HepG2 (cell line): ENCODE results near the gene CLDN18. TPM values are rescaled to one million over a fixed set of nuclear protein-coding genes. Genes with fewer than 3 reads are reported as not detected.

Experiments
- ATAC-seq: fragments of 200-7000 bp; cut with Tn5 transposase; 3 replicates; pipeline ENCODE4 v1.9.1; 2020; ENCODE audit warnings: mild to moderate bottlenecking, moderate library complexity
- BruUV-seq: library from RNA; stranded (reverse); fragments of 400-500 nt; replicated peaks from 2 replicates; lab custom pipeline; 2021; lab: Mats Ljungman, UMichigan
- CTCF ChIA-PET: fragments of 300-600 bp; formaldehyde crosslinking; extraction: SDS; loops from one replicate; lab custom pipeline; 2021; ENCODE audit warnings: low total read pairs, inconsistent platforms, low intra/inter-chr PET ratio; lab: Yijun Ruan, JAX
- POLR2A ChIA-PET: fragments of 350-600 bp; sonication (Branson Sonifier 250); formaldehyde crosslinking; loops from one replicate; lab custom pipeline; 2020; ENCODE audit warnings: antibody characterized with exemption, inconsistent platforms; lab: Yijun Ruan, JAX
- DNase-seq: peaks from one replicate; pipeline ENCODE4 v3.0.0-alpha.2; 2015; ENCODE audit warnings: low spot score
- FAIRE-seq: peaks from 3 replicates; lab custom pipeline; 2011; peaks lifted over from hg19 to GRCh38; lab: Jason Lieb, UNC
- H2AFZ ChIP-seq: one replicate; pipeline ENCODE4 v1.6.1; 2011; ENCODE audit warnings: low read length, inconsistent platforms
- H3K27ac ChIP-seq: fragments of 300-600 bp; 3 replicates; pipeline ENCODE4 v1.8.0; 2011; ENCODE audit warnings: mixed run types, mild to moderate bottlenecking, mixed read lengths, low read length, inconsistent platforms; ENCODE audit not compliant: insufficient read depth; ENCODE audit errors: extremely low read length
- H3K27me3 ChIP-seq, 2 experiments: fragments of 200-600 bp in 1 of 2; 2 replicates in 1 of 2; 3 replicates in 1 of 2; pipeline versions ENCODE4 v1.6.0 to v1.8.0; 2011; ENCODE audit warnings: low read length in 2 of 2, mild to moderate bottlenecking in 2 of 2, moderate library complexity in 2 of 2, inconsistent platforms in 1 of 2; ENCODE audit not compliant: insufficient read depth in 2 of 2, control insufficient read depth in 1 of 2
- H3K36me3 ChIP-seq, 2 experiments: fragments of 200-600 bp in 1 of 2; replicated peaks in 1 of 2; 2 replicates in 1 of 2; 3 replicates in 1 of 2; pipeline versions ENCODE4 v1.5.1 to v1.8.0; 2011; ENCODE audit warnings: low read length in 2 of 2, inconsistent platforms in 1 of 2; ENCODE audit not compliant: insufficient read depth in 2 of 2, control insufficient read depth in 1 of 2
- H3K4me1 ChIP-seq: 2 replicates; pipeline ENCODE4 v1.5.1; 2012; ENCODE audit warnings: low read length, inconsistent platforms; ENCODE audit not compliant: insufficient read depth
- H3K4me2 ChIP-seq: 2 replicates; pipeline ENCODE4 v1.6.0; 2011; ENCODE audit warnings: low read depth, low read length, inconsistent platforms
- H3K4me3 ChIP-seq, 3 experiments: fragments of 200-600 bp in 1 of 3; sonication (generic), shearing (Covaris generic) in 1 of 3; replicated peaks in 1 of 3; 2 replicates each; pipeline ENCODE4 v1.5.1; 2011 to 2016; ENCODE audit warnings: low read length in 3 of 3, inconsistent platforms in 2 of 3, low read depth in 2 of 3, mild to moderate bottlenecking in 2 of 3, control low read depth in 1 of 3, mixed read lengths in 1 of 3; ENCODE audit not compliant: insufficient read depth in 1 of 3
- H3K79me2 ChIP-seq: one replicate; pipeline ENCODE4 v1.6.1; 2011; ENCODE audit warnings: low read length, inconsistent platforms; ENCODE audit not compliant: insufficient read depth
- H3K9ac ChIP-seq: 2 replicates; pipeline ENCODE4 v1.6.0; 2011; ENCODE audit warnings: mild to moderate bottlenecking, low read depth, low read length, inconsistent platforms; ENCODE audit not compliant: insufficient read depth
- H3K9me3 ChIP-seq: 2 replicates; pipeline ENCODE4 v1.5.1; 2012; ENCODE audit warnings: mild to moderate bottlenecking, low read length
- H4K20me1 ChIP-seq: 2 replicates; pipeline ENCODE4 v1.6.0; 2011; ENCODE audit warnings: inconsistent platforms, mild to moderate bottlenecking, low read length, moderate library complexity; ENCODE audit not compliant: insufficient read depth
- FOXO1 ChIP-seq: sonication (generic); formaldehyde crosslinking; IDR thresholded peaks from 2 replicates; pipeline ENCODE4 v1.4.0; 2020; ENCODE audit warnings: missing genetic modification reagents
- SIN3B ChIP-seq: fragments of 150-350 bp; IDR thresholded peaks from 2 replicates; pipeline ENCODE4 v1.6.1; 2014; ENCODE audit warnings: low read length
- ZNF543 ChIP-seq: sonication (generic); formaldehyde crosslinking; IDR thresholded peaks from 2 replicates; pipeline ENCODE4 v1.4.0; 2020; ENCODE audit warnings: mild to moderate bottlenecking, missing genetic modification reagents
- ZNF605 ChIP-seq: sonication (generic); formaldehyde crosslinking; IDR thresholded peaks from 2 replicates; pipeline ENCODE4 v1.8.0; 2022; ENCODE audit warnings: mild to moderate bottlenecking, missing genetic modification reagents
- WGBS: methylation state at CpG from one replicate; pipeline ENCODE4 v1.1.6; 2017; ENCODE audit warnings: low lambda C conversion rate; 5-methylcytosine and 5-hydroxymethylcytosine counted together
- in situ Hi-C: cut with HindIII; loops from 2 replicates; pipeline ENCODE4 v1.10.0; 2017; ENCODE audit warnings: low pct_unique_long_range_greater_than_20kb; ENCODE audit not compliant: extremely low pct_ligation_motif_present
- intact Hi-C: fragments of 100-400 bp; cut with micrococcal nuclease; formaldehyde crosslinking; loops from one replicate; pipeline ENCODE4 v1.10.0; 2022; ENCODE audit not compliant: unreplicated experiment
- polyA plus RNA-seq, 8 experiments: library from polyadenylated mRNA; depleted of rRNA in 3 of 8; stranded (reverse) in 7 of 8; unstranded in 1 of 8; fragments of >200 nt; fragmentation: Illumina TruSeq in 4 of 8; extraction: Trizol in 4 of 8; gene quantifications; 2 replicates each; pipeline versions ENCODE4 v1.2.1 to v1.2.3, GENCODE V29; 2011 to 2016; ENCODE audit warnings: low read depth in 4 of 8, missing spikeins in 1 of 8, mixed read lengths in 1 of 8; ENCODE audit not compliant: insufficient read depth in 1 of 8
- total RNA-seq, 5 experiments: library from RNA; depleted of rRNA; stranded (reverse); fragments of >200 nt; fragmentation: Illumina TruSeq; extraction: Trizol; gene quantifications; 2 replicates each; pipeline ENCODE4 v1.2.3, GENCODE V29; 2016; ENCODE audit warnings: low read depth in 1 of 5
- TF ChIP-seq, protein P1 (sequence below): sonication (generic); formaldehyde crosslinking; IDR thresholded peaks from 2 replicates; pipeline ENCODE4 v1.5.0; 2020; ENCODE audit warnings: mild to moderate bottlenecking, missing genetic modification reagents
- TF ChIP-seq, protein P2 (sequence below): sonication (generic); formaldehyde crosslinking; IDR thresholded peaks from 2 replicates; pipeline ENCODE4 v1.4.0; 2020; ENCODE audit warnings: missing genetic modification reagents
- TF ChIP-seq, protein P3 (sequence below): sonication (generic); formaldehyde crosslinking; IDR thresholded peaks from 2 replicates; pipeline ENCODE4 v1.4.0; 2020; ENCODE audit warnings: missing genetic modification reagents, borderline replicate concordance

The CLDN18 gene
- total and polyA plus RNA-seq, 2 of the 13 experiments (the other 11 are each of a cell fraction or from before 2014, with no cell fraction given): not detected

DNA sequence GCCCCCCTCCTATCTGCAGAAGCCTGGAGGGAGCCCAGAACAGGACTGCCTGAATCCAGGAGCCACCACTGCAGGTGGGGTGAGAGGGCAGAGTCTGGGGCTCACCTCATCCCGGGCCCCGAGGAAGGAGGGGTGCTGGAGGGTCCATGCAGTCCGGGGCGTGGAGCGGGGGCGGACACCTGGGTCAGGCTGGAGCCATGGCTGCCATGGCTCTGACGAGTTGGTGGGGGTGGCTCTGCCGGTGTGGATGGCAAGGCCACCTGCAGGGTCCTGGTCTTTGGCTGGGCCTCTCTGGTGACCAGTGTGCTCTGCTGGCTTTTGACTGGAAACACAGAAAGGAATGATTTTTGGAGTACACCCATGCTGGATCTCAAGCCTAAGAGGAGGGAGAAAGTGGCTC, 58.1 kb downstream of the CLDN18 start:
- Histone ChIP-seq H3K9me3 (no peaks in the 10 kb centered on the region), H3K36me3 (no peaks in the 10 kb centered on the region), H3K9ac (no peak overlapping the region), H3K4me1 (no peaks in the 10 kb centered on the region), H3K27ac (no peak overlapping the region), H3K4me2 (no peak overlapping the region), H3K4me3 (no peak overlapping the region), H3K27me3 (no peaks in the 10 kb centered on the region), H4K20me1 (no peaks in the 10 kb centered on the region), H3K79me2 (no peaks in the 10 kb centered on the region), H2AFZ (no peak overlapping the region)
- no peak for TF ChIP-seq FOXO1
- no peak for TF ChIP-seq SIN3B
- TF ChIP-seq, protein P1, sequence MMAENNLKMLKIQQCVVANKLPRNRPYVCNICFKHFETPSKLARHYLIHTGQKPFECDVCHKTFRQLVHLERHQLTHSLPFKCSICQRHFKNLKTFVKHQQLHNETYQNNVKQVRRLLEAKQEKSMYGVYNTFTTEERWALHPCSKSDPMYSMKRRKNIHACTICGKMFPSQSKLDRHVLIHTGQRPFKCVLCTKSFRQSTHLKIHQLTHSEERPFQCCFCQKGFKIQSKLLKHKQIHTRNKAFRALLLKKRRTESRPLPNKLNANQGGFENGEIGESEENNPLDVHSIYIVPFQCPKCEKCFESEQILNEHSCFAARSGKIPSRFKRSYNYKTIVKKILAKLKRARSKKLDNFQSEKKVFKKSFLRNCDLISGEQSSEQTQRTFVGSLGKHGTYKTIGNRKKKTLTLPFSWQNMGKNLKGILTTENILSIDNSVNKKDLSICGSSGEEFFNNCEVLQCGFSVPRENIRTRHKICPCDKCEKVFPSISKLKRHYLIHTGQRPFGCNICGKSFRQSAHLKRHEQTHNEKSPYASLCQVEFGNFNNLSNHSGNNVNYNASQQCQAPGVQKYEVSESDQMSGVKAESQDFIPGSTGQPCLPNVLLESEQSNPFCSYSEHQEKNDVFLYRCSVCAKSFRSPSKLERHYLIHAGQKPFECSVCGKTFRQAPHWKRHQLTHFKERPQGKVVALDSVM (CRISPR knock-in tag): no peak
- TF ChIP-seq ZNF605 (CRISPR knock-in tag): no peak
- TF ChIP-seq, protein P2, sequence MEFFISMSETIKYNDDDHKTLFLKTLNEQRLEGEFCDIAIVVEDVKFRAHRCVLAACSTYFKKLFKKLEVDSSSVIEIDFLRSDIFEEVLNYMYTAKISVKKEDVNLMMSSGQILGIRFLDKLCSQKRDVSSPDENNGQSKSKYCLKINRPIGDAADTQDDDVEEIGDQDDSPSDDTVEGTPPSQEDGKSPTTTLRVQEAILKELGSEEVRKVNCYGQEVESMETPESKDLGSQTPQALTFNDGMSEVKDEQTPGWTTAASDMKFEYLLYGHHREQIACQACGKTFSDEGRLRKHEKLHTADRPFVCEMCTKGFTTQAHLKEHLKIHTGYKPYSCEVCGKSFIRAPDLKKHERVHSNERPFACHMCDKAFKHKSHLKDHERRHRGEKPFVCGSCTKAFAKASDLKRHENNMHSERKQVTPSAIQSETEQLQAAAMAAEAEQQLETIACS (CRISPR knock-in tag): no peak
- TF ChIP-seq, protein P3, sequence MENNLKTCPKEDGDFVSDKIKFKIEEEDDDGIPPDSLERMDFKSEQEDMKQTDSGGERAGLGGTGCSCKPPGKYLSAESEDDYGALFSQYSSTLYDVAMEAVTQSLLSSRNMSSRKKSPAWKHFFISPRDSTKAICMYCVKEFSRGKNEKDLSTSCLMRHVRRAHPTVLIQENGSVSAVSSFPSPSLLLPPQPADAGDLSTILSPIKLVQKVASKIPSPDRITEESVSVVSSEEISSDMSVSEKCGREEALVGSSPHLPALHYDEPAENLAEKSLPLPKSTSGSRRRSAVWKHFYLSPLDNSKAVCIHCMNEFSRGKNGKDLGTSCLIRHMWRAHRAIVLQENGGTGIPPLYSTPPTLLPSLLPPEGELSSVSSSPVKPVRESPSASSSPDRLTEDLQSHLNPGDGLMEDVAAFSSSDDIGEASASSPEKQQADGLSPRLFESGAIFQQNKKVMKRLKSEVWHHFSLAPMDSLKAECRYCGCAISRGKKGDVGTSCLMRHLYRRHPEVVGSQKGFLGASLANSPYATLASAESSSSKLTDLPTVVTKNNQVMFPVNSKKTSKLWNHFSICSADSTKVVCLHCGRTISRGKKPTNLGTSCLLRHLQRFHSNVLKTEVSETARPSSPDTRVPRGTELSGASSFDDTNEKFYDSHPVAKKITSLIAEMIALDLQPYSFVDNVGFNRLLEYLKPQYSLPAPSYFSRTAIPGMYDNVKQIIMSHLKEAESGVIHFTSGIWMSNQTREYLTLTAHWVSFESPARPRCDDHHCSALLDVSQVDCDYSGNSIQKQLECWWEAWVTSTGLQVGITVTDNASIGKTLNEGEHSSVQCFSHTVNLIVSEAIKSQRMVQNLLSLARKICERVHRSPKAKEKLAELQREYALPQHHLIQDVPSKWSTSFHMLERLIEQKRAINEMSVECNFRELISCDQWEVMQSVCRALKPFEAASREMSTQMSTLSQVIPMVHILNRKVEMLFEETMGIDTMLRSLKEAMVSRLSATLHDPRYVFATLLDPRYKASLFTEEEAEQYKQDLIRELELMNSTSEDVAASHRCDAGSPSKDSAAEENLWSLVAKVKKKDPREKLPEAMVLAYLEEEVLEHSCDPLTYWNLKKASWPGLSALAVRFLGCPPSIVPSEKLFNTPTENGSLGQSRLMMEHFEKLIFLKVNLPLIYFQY: no peak
- no peak for TF ChIP-seq ZNF543 (CRISPR knock-in tag)
- no CpG with 5 or more reads among the region's 8 CpGs for WGBS
- in situ Hi-C loops: loop anchor here (5.0 kb wide), 1 partner anchor 49 kb away; the partner anchor contains the start of gene DZIP1L
- BruUV-seq: no TSS peak
- no peak for FAIRE-seq
- ChIA-PET CTCF (interaction anchor here (2.9 kb wide), 1 partner anchor 50 kb away, joined by 64 read pairs; no protein-coding TSS in a partner anchor), POLR2A (no interaction called here)
- intact Hi-C loops: loop anchor here (1.0 kb wide), 2 partner anchors 51 to 261 kb away; partner anchors contain the start of gene NME9
- peak; percentile 15; the same call in 2 of the 3 replicates for ATAC-seq
- no peak for DNase-seq
